GM18868 (cell line): ENCODE measurements around the gene REX1BD.
"Not testable (repeated sequence)": the region's sequence is repeated elsewhere in the genome, so short reads cannot be mapped to it uniquely, and the experiment has no call there.

Experiments used
- ATAC-seq: cut with Tn5 transposase; IDR thresholded peaks from one replicate; pipeline ENCODE4 v1.9.1; 2021; ENCODE audit warnings: mild to moderate bottlenecking, moderate library complexity; ENCODE audit not compliant: unreplicated experiment

Gene REX1BD

GRCh38 chr19:18588611-18589379 is at the start of gene REX1BD:
Gene REX1BD, plus strand, starts transcription at chr19:18588798. Its CDS starts 4 bp downstream, at chr19:18588802.
- peak; percentile 79 for ATAC-seq

- ATAC-seq, result no peak
These were observed 49.2 kb upstream of the REX1BD start for GRCh38 chr19:18539372-18539771.

- ATAC-seq, result not testable (repeated sequence)
These were observed 48.4 kb upstream of the REX1BD start for GRCh38 chr19:18540200-18540599.

GRCh38 chr19:18541258-18541991 is 47.2 kb upstream of the REX1BD start:
- ATAC-seq, result no peak

- ATAC-seq, result no peak
These were observed 46.3 kb upstream of the REX1BD start for GRCh38 chr19:18541992-18542940.

- peak; percentile 96 for ATAC-seq
These were observed 45.4 kb upstream of the REX1BD start, which contains the start of gene FKBP8 for GRCh38 chr19:18542941-18543813. Gene FKBP8, minus strand, starts transcription at chr19:18543573. Its CDS starts 1,603 bp downstream, at chr19:18541970.

GRCh38 chr19:18543814-18544475 is 44.7 kb upstream of the REX1BD start:
- ATAC-seq, result peak; percentile 62

GRCh38 chr19:18551631-18552030 is 37.0 kb upstream of the REX1BD start:
- no peak for ATAC-seq

GRCh38 chr19:18557411-18558201 is 31.0 kb upstream of the REX1BD start, which contains the start of gene KXD1:
Gene KXD1, plus strand, starts transcription at chr19:18557870. Its CDS starts 4,187 bp downstream, at chr19:18562057.
- peak; percentile 90 for ATAC-seq

- no peak for ATAC-seq
These were observed 30.4 kb upstream of the REX1BD start for GRCh38 chr19:18558202-18558555.

- ATAC-seq, result no peak
These were observed 30.0 kb upstream of the REX1BD start for GRCh38 chr19:18558604-18559003.

GRCh38 chr19:18559685-18560084 is 28.9 kb upstream of the REX1BD start:
- no peak for ATAC-seq

- ATAC-seq, result no peak
These were observed 26.5 kb upstream of the REX1BD start for GRCh38 chr19:18562086-18562485.

GRCh38 chr19:18566953-18567352 is 21.6 kb upstream of the REX1BD start:
- no peak for ATAC-seq

GRCh38 chr19:18568367-18568766 is 20.2 kb upstream of the REX1BD start:
- no peak for ATAC-seq

- peak; percentile 93 for ATAC-seq
These were observed 16.8 kb upstream of the REX1BD start, which contains the start of gene UBA52 for GRCh38 chr19:18571564-18572344. Gene UBA52, plus strand, starts transcription at chr19:18571857. Its CDS starts 1,444 bp downstream, at chr19:18573301.

- ATAC-seq, result no peak
These were observed 13.8 kb upstream of the REX1BD start for GRCh38 chr19:18574691-18575291.
